Choroid plexus epithelial cell (primary cell): ENCODE results near the gene ATP13A2.

Source experiments
- DNase-seq: peaks from one replicate; pipeline ENCODE4 v3.0.0-alpha.2; 2010; ENCODE audit warnings: low read depth
- H3K4me3 ChIP-seq: 2 replicates; pipeline ENCODE4 v1.5.1; 2011; ENCODE audit warnings: low read depth, mild to moderate bottlenecking, control low read depth, low read length, moderate library complexity
- CTCF ChIP-seq: conservative IDR thresholded peaks from 2 replicates; pipeline ENCODE4 v1.5.1; 2011; ENCODE audit warnings: low read depth, mild to moderate bottlenecking, control low read depth, inconsistent platforms, low read length, moderate library complexity

Gene ATP13A2

GRCh38 chr1:17004466-17005364, 7.0 kb downstream of the ATP13A2 start:
- peak; percentile 40 for TF ChIP-seq CTCF
- no peak for DNase-seq
- no peak overlapping the region for H3K4me3 ChIP-seq

GRCh38 chr1:17002524-17002902, 9.2 kb downstream of the ATP13A2 start:
- no peak overlapping the region for H3K4me3 ChIP-seq
- DNase-seq: no peak
- no peak for TF ChIP-seq CTCF

- no peak for DNase-seq
- no peak overlapping the region for H3K4me3 ChIP-seq
- TF ChIP-seq CTCF: no peak
Measured at GRCh38 chr1:17001760-17002523, 9.8 kb downstream of the ATP13A2 start.

- no peak for TF ChIP-seq CTCF
- no peak overlapping the region for H3K4me3 ChIP-seq
- no peak for DNase-seq
Measured at GRCh38 chr1:16999863-17000262, 11.9 kb downstream of the ATP13A2 start.

GRCh38 chr1:16998589-16998988, 13.1 kb downstream of the ATP13A2 start:
- no peak for TF ChIP-seq CTCF
- no peak for DNase-seq
- H3K4me3 ChIP-seq: no peak overlapping the region

- no peak overlapping the region for H3K4me3 ChIP-seq
- no peak for TF ChIP-seq CTCF
- DNase-seq: no peak
Measured at GRCh38 chr1:16996845-16997244, 14.9 kb downstream of the ATP13A2 start.
